ENCODE data around the gene PNMA3. TPM values are rescaled to one million over a fixed set of nuclear protein-coding genes. Genes with fewer than 3 reads are reported as not detected.

Gene PNMA3
- total RNA-seq, 1 experiment from 2014 or later: not detected

DNA sequence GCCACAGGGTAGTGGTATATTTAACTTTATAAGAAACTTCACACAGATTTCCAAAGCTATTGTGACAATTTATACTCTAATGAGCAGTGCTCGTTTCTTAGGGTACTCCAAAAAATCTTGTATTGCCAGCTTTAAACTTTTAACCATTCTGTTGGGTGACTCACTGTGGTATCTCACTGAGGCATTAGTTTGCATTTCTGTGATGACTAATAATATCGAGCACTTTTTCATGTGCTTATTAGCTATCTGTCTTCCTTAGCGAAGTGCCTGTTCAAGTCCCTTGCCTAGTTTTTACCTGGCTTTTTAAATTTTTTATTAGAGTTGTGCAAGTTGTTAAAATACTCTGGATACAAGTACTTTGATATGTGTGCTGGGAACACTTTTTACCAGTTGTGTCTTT lies 5.5 kb downstream of the PNMA3 start:
- peak overlapping the region; percentile 5; the same call in 1 of the 2 replicates for H3K4me2 ChIP-seq
- no peak for TF ChIP-seq EZH2 (IDR thresholded peaks at IDR 0.05; ENCODE audit: low read depth)
- TF ChIP-seq, protein P1, sequence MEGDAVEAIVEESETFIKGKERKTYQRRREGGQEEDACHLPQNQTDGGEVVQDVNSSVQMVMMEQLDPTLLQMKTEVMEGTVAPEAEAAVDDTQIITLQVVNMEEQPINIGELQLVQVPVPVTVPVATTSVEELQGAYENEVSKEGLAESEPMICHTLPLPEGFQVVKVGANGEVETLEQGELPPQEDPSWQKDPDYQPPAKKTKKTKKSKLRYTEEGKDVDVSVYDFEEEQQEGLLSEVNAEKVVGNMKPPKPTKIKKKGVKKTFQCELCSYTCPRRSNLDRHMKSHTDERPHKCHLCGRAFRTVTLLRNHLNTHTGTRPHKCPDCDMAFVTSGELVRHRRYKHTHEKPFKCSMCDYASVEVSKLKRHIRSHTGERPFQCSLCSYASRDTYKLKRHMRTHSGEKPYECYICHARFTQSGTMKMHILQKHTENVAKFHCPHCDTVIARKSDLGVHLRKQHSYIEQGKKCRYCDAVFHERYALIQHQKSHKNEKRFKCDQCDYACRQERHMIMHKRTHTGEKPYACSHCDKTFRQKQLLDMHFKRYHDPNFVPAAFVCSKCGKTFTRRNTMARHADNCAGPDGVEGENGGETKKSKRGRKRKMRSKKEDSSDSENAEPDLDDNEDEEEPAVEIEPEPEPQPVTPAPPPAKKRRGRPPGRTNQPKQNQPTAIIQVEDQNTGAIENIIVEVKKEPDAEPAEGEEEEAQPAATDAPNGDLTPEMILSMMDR (conservative IDR thresholded peaks at IDR 0.05): no peak
- BruUV-seq (replicated peaks): no TSS peak
- no peaks in the 10 kb centered on the region for H3K36me3 ChIP-seq (ENCODE audit: low read depth)
- 0 out of 2 replicates have a peak, but pooled peaks cover 4% of the 10 kb centered on the region for H3K9me3 ChIP-seq (ENCODE audit: insufficient read depth, low read depth)
- no peak overlapping the region for H3K4me3 ChIP-seq
- no peaks in the 10 kb centered on the region; the same call in 1 of the 2 replicates for H3K4me1 ChIP-seq (replicated peaks; ENCODE audit: insufficient read depth)
- ChIA-PET POLR2A (ENCODE audit: unreplicated experiment) (no interaction called here), CTCF (interaction anchor here (0.6 kb wide), 1 partner anchor 877 kb away, joined by 3 read pairs; no protein-coding TSS in a partner anchor)
- H3K27ac ChIP-seq: no peak overlapping the region
- intact Hi-C loops (cut with micrococcal nuclease; ENCODE audit: unreplicated experiment): no loop called here
- peak in 1 of 2 experiments; percentile 54 for DNase-seq
- H3K9me2 ChIP-seq (ENCODE audit: insufficient read depth): no peaks in the 10 kb centered on the region
- H3F3A ChIP-seq (ENCODE audit: insufficient read depth, low read depth): no peaks in the 10 kb centered on the region
- peaks cover 12% of the 10 kb centered on the region; the same call in 1 of the 2 replicates for H3K27me3 ChIP-seq (ENCODE audit: insufficient read depth, low read depth)
- H2AFZ ChIP-seq: no peak overlapping the region
- H3K79me2 ChIP-seq (ENCODE audit: low read depth): no peaks in the 10 kb centered on the region
- H4K20me1 ChIP-seq (ENCODE audit: insufficient read depth): no peaks in the 10 kb centered on the region

DNA sequence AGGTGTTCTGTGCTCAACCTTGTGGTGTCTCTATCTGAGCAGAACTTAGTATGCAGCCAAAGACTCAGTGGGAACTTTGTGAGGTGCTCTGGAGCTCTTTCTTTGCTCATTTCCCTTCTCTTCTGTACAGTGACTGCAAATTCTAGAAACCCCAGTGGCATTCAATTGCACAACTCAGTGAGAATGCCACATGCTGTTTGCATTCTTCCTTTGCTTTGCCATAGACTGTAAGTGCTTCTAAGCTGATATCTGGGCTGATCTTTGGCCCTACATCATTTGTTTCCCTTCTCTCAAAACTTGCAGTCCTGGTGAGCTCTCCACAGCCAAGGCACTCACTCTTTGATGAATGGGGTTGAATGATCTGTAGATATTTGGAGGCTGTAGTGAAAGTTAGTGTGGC lies 7.0 kb downstream of the PNMA3 start:
- Histone ChIP-seq H4K20me1 (ENCODE audit: insufficient read depth) (no peaks in the 10 kb centered on the region), H3K27me3 (ENCODE audit: insufficient read depth, low read depth) (peaks cover 5% of the 10 kb centered on the region; the same call in 1 of the 2 replicates), H2AFZ (no peak overlapping the region), H3K9me2 (ENCODE audit: insufficient read depth) (no peaks in the 10 kb centered on the region), H3K4me3 (no peak overlapping the region), H3K4me1 (replicated peaks; ENCODE audit: insufficient read depth) (no peaks in the 10 kb centered on the region; the same call in 1 of the 2 replicates), H3K4me2 (no peak overlapping the region), H3K9me3 (ENCODE audit: insufficient read depth, low read depth) (0 out of 2 replicates have a peak, but pooled peaks cover 4% of the 10 kb centered on the region), H3K27ac (no peak overlapping the region), H3K79me2 (ENCODE audit: low read depth) (no peaks in the 10 kb centered on the region), H3F3A (ENCODE audit: insufficient read depth, low read depth) (no peaks in the 10 kb centered on the region), H3K36me3 (ENCODE audit: low read depth) (no peaks in the 10 kb centered on the region)
- intact Hi-C loops (cut with micrococcal nuclease; ENCODE audit: unreplicated experiment): no loop called here
- ChIA-PET CTCF (no interaction called here), POLR2A (ENCODE audit: unreplicated experiment) (no interaction called here)
- no peak for TF ChIP-seq EZH2 (IDR thresholded peaks at IDR 0.05; ENCODE audit: low read depth)
- TF ChIP-seq, protein P1 (conservative IDR thresholded peaks at IDR 0.05): no peak
- DNase-seq: no peak
- BruUV-seq (replicated peaks): no TSS peak

DNA sequence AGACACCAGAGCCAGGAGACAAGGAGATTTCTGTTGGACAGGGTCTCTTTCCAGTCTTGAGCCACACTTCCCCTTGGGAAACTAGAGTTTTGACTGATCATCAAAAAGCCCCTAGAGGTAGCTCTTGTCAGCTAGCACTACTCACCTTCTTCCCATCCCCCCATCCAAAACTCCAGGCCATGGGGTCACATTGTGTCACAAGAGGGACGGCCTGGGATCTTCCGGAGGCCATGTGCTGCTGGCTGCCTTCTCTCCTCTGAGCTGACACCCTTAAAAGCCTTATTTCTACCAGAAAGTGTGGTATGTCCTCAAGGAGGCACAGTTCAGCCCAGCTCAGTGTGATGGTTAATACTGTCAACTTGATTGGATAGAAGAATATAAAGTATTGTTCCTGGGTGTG lies 7.8 kb downstream of the PNMA3 start:
- H3K9me2 ChIP-seq (ENCODE audit: insufficient read depth): no peaks in the 10 kb centered on the region
- H3K36me3 ChIP-seq (ENCODE audit: low read depth): no peaks in the 10 kb centered on the region
- no peak for DNase-seq
- 0 out of 2 replicates have a peak, but pooled peaks cover 4% of the 10 kb centered on the region for H3K9me3 ChIP-seq (ENCODE audit: insufficient read depth, low read depth)
- no peaks in the 10 kb centered on the region for H3K79me2 ChIP-seq (ENCODE audit: low read depth)
- no peak overlapping the region for H3K27ac ChIP-seq
- intact Hi-C loops (cut with micrococcal nuclease; ENCODE audit: unreplicated experiment): no loop called here
- H3K4me2 ChIP-seq: no peak overlapping the region
- no peaks in the 10 kb centered on the region for H4K20me1 ChIP-seq (ENCODE audit: insufficient read depth)
- no peaks in the 10 kb centered on the region; the same call in 1 of the 2 replicates for H3K4me1 ChIP-seq (replicated peaks; ENCODE audit: insufficient read depth)
- no peak overlapping the region for H2AFZ ChIP-seq
- TF ChIP-seq, protein P1 (conservative IDR thresholded peaks at IDR 0.05): no peak
- TF ChIP-seq EZH2 (IDR thresholded peaks at IDR 0.05; ENCODE audit: low read depth): no peak
- H3K27me3 ChIP-seq (ENCODE audit: insufficient read depth, low read depth): no peaks in the 10 kb centered on the region
- no peaks in the 10 kb centered on the region for H3F3A ChIP-seq (ENCODE audit: insufficient read depth, low read depth)
- H3K4me3 ChIP-seq: no peak overlapping the region
- POLR2A ChIA-PET (ENCODE audit: unreplicated experiment): no interaction called here
- CTCF ChIA-PET: no interaction called here
- BruUV-seq (replicated peaks): no TSS peak

Measured in PC-9 (cell line).